8988T (cell line): Measurements from ENCODE around the gene ORC3.

Experiments
- DNase-seq: peaks from one replicate; pipeline ENCODE4 v3.0.0; 2011

ORC3 gene

DNA sequence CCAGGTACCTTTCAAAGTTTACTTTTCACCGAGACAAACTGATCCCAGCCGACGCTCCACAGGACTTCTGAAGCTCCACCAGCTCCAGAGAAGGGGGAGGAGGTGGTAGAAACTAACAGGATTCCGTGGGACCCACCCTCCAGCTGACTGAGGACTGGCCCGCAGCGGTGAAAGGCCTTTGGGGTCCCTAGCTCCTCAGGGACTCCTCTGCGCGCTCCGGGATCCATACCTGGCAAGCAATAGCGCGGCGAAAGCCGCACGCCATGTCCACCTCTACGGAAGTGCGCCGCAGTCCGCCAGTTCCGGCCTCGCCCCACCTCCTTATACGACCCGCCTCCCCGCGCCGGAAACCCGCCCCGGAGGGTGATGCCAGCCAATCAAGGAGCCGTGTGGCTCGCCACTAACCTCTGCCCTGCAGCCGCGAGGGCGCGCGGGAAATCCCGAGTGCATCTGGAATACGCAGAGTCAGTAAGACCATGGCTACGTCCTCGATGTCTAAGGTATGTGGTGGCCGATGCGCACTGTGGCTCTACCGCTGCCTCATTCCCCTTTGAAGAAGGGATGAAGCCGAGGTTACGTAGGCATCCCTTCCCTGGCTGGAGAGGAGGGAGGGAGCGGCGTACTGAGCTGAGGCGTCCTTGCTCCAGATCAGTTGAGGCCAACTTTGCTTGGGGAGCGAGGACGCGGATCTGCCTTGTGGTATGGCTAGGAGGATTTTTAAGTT lies at the start of gene ORC3, which contains the start of gene RARS2:
TSS of gene ORC3 (plus strand) at position 443 of the 724 bp plus-strand sequence. CDS start at position 477, 34 bp downstream.
TSS of gene RARS2 (minus strand) at position 295 of the 724 bp plus-strand sequence. CDS start at position 265, 30 bp downstream.
- DNase-seq = peak; percentile 84

DNA sequence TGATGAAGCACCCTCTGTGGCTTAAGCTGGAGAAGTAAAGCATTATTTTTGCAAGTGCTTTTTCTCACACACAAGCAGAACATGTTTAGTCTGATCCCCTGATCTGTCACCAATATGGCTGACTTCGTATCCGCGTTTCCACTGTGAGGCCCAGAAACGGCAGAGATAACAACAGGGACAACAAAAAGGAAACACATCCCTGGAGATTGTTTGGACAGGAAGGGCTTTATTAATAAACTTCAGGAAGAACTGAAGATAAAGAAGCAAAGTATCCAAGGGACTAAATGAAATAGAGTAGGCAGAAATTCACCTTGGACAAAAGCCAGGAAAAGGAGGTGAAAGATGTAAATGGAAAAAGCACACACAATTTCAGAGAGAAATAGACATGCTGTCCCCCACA lies 49.4 kb upstream of the ORC3 start:
- DNase-seq = no peak

DNA sequence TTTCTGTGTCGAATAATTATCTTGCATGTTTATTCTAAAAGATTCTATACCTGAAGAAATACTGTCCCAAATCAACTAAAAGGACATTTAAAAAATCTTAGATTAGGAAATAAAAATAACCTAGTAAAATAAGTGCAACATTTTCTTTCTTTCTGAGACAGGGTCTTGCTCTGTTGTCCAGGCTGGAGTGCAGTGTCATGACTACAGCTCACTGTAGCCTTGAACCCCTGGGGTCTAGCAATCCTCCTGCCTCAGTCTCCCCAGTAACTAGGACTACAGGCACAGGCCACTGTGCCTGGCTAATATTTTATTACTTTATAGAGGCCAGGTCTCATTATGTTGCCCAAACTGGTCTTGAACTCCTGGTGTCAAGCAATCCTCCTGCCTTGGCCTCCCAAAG lies 48.9 kb upstream of the ORC3 start:
- no peak for DNase-seq

DNA sequence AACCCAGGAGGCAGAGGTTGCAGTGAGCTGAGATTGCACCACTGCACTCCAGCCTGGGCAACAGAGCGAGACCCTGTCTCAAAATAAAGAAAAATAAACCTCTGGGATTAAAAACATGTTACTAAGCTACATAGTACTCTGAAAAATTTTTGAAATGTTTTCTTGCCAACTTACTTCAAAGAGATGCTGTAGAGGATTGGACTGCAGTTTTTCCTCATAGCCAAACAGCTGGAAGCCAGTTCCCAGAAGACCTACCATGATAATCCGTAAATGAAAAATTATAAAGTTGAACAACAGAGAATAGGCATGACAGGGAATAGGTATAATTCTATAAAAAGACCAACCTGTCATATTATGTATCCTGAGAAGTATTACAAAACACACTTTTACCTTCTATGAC lies 48.2 kb upstream of the ORC3 start:
- no peak for DNase-seq

DNA sequence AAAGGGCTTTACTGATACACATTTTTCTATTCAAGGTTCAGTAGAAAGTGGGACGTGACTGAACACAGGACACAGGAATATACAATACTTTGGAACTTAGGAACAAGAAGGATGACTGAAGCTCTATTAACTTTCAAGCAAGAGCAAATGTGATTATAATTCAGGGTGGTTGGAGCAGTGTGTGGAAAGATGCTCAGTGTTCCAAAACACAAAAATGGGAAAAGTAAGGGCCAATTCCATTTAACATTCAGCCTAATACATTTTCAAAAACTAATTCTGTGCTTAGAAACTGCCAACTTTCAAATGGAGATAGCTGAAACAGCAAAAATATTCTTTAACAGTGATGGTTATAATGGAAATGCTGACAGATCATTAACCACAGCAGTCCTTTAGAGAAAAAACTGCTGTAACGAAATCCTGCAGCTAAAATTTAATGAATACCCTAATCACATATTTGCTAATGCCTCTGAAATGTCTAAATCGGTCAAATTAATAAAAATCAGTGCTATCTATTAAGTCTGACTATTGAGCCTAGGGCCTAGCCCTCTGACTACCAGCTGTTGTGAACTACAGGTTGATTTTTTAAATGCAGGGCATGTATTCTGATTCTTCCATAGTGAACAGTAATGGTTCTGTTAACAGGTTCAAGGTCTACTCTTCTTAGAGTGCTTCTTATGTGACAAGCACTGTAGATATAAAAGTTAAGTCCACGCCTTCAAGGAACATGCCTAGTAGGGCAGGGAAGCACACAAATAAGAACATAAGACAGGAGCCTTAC lies 46.0 kb upstream of the ORC3 start:
- no peak for DNase-seq

DNA sequence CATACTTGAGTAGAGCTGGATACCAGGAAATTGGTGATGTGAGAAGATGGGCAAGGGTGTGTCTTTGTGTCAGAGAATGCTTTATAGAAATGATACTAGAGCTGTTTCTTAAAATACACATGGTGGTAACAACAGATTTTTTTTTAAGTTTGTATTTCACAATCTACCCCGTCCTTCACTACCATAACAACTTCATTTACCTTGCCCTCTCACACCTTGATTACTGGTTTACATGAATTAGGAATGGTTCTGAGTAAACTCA lies 45.5 kb upstream of the ORC3 start:
- no peak for DNase-seq

DNA sequence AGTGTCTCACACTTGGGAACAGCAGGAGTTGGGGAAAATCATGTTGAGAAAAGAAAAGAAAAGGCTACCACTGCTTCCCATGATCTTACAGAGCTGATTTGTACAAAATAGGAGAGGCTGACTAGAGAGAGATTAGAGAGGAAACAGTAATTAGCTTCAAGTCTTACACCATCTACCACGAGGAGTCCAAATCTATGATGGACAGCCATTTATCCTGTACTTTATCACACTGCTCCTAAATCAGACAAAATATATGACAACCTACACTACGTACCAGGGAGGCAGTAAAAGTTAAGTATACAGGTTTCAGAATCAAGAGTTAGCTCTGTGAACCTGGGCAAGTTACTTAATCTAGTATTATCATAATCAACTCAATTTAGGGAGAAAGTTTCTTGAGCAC lies 38.1 kb upstream of the ORC3 start:
- no peak for DNase-seq

DNA sequence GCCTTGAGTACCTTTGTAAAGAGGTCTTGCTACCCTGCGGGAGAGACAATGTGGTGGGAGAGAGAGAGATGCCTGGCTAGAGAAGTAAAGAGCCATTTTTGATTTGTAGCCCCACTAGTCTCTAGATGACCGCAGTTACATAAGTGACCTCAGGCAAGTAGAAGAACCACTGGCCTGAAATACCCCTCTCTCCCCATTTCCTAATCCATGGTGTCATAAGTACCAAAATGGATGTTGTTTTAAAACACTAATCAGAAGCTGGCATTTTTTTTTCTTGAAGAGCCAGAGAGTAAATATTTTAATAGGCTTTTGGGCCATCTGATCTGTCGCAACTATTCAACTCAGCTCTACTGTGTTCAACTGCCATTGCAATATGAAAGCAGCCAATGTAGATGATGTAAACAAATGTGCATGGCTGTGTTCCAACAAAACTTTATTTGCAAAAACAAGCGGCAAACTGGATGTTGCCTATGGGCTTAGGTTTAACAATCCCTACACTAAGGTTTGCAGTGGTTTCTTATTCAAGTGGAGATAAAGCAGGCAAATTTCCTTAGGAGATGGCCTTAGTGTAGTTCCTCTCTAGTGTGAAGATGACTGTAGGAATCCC lies 36.7 kb upstream of the ORC3 start:
- no peak for DNase-seq

DNA sequence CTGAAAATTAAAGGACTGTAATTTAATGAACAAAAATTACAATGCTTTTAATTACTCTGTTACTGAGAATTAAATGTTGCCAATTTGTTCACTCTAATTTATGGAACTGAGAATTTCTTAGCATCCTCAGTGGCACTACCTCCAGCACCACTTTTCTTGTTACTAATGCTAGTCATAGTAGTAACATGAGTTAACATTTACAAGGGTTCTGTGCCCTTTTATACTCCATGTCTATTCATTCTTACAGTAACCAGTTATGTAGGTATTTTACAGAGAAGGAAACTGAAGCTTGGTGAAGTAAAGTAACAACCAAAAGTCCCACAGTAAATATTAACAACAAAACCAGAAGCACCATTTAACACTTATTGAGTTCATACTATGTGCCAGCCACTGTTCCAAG lies 34.4 kb upstream of the ORC3 start:
- no peak for DNase-seq

DNA sequence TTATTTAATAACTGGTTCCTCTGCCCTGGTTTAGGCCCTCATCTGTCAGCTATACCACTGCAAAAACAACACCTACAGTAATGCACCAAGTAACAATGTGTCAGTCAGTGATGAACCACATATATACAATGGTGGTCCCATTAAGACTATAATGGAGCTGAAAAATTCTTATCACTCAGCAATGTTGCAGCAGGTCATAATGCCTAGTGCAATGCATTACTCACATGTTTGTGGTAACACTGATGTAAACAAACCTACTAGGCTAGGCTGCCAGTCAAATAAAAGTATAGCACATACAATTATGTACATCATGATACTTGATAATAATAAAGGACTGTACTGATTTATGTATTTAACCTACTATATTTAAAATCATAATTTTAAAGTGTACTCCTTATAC lies 31.5 kb upstream of the ORC3 start:
- no peak for DNase-seq

DNA sequence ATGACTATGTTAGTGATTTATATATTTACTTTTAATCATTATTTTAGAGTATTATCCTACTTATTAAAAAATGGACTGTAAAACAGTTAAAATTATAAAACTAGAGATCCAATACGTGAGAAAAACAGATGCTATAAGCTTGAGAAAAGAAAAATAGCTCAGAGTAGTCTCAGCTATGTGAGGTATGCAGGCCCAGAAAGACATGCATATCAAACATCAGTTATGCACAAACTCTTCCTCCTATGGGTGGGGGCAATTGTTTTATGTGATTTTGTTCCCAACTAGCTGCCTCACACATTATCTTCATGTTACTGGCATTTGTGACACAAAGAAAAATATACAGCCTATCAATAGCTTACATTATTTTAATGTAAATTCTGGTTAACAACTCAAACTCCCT lies 28.9 kb upstream of the ORC3 start:
- no peak for DNase-seq

DNA sequence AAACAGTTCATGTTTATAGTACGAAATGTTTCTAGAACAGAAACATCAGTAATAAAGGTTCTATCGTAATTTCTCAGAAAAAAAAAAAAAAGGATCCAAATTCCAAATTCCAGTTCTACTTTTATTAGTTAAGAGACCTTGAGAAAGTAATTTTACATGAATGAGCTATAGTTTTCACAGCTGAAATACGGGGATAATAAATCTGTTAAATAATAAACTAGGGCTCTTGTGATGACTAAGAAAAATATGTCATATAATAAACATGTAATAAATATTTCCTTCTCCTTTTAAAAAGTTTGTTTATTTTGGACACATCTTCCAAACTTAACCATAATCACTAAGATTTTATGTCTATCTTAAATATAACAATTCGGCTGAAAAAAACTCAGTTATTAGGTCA lies 17.9 kb upstream of the ORC3 start:
- no peak for DNase-seq

DNA sequence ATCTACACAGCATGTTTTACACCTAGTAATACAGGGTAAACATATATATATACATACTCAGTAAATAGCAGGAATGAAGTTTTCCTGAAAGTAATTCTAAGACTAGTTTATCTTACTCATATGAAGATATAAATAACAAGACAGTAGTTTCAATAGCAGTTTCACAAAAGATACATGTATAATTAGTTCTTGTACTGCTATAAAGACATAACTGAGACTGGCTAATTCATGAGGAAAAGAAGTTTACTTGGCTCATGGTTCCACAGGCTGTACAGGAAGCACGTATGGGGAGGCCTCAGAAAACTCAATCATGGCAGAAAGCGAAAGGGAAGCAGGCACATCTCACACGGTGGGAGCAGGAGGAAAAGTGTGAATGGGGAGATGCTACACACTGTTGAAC lies 17.1 kb upstream of the ORC3 start:
- no peak for DNase-seq

DNA sequence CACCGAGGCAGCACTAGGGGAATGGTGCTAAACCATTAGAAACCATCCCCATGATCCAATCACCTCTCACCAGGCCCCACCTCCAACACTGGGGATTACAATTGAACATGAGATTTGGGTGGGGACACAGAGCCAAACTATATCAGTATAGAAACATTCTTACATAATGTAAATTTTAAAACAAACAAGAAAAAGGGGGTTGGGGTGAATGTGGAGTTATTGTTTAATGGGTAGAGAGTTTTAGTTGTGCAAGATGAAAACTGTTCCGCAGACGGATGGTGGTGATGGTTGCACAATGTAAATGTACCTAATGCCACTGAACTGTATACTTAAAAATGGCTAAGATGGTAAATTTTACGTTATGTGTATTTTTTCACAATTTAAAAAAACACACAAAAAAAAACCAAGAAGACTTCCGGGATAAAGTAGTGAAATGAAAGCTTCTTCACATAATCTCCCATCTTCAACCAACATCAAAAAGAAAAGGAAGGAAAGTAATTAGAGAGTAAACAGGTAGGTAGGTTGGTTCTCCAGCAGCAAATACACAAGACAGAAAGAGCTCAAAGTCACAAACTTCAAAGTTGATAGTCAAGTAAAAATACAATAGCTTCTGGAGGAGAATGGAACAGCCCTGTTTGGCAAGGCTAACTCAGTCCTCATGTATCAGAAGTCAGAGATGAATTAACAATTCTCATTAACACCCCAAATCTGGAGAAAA lies 16.5 kb upstream of the ORC3 start:
- no peak for DNase-seq

DNA sequence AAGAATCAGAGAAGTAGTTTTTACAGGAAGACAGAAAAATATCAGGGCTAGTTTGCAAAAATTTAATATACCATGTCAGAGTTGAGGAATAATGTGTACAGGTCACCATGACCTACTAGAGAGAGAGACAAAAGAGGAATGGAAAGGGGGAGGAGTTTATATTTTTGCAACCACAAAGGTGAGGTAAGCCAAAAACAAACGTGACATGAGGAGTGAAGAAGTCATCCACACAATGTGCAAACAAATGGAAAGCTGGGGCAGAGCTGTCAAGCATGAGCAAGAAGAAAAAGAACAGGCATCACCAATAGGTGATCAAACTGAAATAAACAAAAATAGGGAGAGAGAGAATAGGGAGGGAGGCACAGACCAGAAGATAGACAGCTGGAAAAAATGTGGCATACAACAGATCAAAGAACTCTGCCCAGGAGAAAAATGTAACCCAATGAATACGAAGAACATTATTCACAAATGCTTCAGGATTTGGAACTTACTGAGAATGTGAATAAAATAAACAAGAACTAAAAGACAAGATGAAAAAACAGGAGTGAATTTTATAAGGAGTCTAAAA lies 15.6 kb upstream of the ORC3 start:
- no peak for DNase-seq

DNA sequence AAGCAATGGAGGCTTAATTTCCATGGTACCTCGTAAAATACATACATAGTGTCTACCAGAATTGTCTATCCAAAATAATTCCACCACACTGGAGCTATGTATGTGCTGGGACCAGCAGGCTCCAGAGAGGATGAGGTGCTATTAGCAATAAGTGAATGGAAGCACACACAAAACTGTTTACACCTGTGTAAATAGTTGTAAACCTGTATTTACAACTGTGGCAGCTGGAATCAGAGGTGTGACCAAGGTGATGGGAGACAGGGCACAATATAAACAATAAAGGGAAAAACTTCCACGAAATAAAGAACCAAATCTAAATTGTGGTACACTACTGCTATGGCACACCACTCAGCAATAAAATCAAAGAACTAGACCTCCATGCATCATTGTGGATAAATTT lies 14.5 kb upstream of the ORC3 start:
- no peak for DNase-seq

DNA sequence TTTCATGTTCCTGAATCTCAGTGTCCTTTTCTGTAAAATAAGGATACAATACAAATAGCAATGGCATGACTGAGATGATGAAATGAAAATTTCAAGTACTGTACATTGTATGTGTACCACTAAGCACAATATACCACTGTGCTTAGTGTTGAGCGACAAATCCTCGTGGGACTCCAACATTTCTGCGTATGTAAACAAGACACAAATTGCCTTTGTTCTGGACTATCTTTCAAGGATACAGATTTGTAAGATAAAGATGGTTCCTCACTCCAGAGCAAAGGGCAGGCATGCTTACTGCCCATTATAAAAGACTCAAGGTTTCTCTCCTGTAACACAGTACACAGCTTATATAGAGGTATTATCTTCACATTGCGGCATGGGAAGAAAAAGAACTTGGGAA lies 6.1 kb upstream of the ORC3 start:
- DNase-seq = no peak

DNA sequence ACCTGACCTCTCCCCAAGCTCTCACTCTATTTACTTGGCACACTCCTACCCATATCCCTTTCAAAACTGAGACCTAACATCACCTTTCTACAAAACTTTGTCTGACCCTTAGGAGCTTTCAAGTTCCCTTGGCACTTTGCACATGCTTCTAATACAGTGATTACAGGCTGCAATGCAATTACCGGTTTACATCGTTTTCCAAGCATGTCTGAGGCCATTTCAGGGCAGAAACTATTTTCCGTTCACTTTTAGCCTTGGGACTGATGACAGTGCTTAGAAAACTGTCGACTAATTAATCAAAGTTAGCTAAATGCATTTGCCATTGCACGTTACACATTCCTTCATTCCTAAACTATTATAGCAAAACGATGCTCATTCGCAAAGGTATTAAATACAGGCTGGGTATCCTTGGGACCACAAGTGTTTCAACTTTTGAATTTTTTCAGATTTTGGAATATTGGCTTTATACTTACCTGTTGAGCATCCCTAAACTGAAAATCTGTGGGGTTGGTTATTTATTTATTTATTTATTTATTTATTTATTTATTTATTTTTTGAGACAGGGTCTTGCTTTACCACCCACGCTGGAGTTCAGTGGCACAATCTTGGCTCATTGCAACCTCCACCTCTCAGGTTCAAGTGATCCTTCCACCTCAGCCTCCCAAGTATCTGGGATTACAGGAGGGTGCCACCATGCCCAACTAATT lies 3.4 kb upstream of the ORC3 start:
- no peak for DNase-seq

DNA sequence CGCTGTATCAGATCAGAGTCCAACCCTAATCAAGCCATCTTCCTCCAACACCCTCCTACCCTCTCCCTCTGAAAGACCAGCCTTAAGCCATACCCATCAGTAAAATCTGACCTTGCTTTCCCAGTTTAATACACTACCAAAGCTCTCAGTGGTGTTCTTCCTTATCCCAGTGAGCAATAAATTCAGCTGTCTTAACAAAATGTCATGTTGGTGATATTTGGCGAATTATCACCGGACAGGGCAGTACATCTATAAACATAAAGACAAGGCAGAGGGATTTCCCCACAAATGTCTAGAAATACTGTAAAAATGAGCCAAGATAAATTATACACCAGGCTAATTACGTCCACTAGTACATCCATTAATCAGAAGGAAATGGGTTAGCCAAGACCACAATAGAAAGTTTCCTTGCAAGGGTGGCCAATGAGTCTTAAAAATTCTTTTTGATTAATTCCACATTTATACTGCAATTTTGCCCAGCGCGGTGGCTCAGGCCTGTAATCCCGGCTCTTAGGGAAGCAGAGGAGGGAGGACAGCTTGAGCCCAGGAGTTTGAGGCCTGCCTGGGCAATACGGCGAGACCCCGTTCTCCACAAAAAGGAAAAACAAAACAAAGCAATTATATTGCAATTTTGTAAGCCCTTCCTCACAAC lies 1.1 kb upstream of the ORC3 start:
- no peak for DNase-seq

DNA sequence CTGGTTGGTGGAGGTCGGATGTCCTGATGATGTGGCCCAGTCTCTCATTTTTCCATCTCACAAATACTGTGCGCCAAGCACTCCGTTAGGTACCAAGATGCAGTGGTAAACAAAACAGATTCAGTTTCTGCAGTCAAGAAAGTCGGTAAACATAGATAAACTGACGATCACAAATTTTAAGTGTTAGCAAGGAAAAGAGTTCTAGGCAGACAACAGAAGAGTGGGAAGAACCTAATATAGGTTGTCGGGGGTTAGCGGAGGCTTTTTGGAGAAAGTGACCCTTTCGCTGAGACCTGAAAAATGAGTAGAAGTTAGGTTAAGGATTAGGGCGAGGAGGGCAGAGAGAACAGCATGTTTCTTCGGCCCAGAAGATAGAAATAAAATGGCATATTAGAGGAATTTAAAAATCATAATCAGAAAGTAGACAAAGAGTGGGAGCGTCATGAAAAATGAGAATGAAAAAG lies 514 bp downstream of the ORC3 start:
- DNase-seq = no peak

DNA sequence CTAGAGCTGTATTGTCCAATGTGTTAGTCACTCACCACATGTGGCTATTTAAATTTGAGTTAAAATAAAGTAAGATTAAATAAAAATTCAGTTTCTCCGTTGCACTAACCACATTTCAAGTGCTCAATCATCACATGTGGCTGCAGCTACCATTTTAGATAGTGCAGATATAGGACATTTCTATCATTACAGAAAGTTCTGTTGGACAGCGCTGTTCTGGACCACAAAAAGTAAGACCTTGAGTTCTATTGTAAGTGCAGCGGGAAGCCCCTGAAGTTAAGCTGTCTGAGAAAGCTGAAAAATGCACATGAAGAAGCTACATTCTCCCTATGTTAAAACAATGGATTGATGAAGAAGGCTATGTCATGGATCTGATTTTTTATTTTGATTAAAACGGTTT lies 1.1 kb downstream of the ORC3 start:
- no peak for DNase-seq

DNA sequence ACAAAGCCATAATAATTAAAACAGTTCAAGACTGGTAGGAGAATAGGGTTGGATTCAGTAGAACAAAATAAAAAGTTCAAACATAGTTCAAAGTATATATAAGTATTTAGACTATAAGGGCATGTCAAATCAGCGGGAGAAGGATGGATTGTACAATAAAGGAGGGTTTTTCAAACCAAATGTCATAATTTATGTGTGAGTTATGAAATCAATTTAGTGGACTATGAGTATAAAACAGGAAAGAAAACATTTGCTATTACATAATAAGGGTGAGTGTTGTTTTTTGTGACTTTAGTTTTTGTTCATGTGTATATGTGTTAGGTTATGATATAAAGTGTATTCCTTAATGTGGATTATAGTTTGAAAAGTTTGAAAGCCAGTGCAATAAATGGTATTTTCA lies 10.6 kb downstream of the ORC3 start:
- no peak for DNase-seq
